Fibroblast of lung (primary cell): ENCODE measurements around the gene CYB561.

Source experiments
- CTCF ChIP-seq, 2 donors: IDR thresholded peaks in 1 of 2; conservative IDR thresholded peaks in 1 of 2; 1 replicate in 1 of 2; 2 replicates in 1 of 2; pipeline ENCODE4 v1.5.1; 2011 to 2012; ENCODE audit warnings: low read length in 2 of 2, control low read depth in 1 of 2, inconsistent platforms in 1 of 2, low read depth in 1 of 2, mild to moderate bottlenecking in 1 of 2
- EZH2 ChIP-seq: IDR thresholded peaks from 2 replicates; pipeline ENCODE4 v1.5.1; 2012; ENCODE audit warnings: low read length, control low read depth, mild to moderate bottlenecking; ENCODE audit errors: missing control alignments

- TF ChIP-seq CTCF (conservative IDR thresholded peaks at IDR 0.05 in 1 of 2, IDR thresholded peaks at IDR 0.05 in 1 of 2; ENCODE audit: low read depth in 1 of 2, low read length in 2 of 2) (no peak), EZH2 (no peak)
Observed at GRCh38 chr17:63387656-63388340, 58.3 kb downstream of the CYB561 start.
